HG02943 (cell line): ENCODE data around the gene SHISAL1.

Experiments
- ATAC-seq: cut with Tn5 transposase; IDR thresholded peaks from one replicate; pipeline ENCODE4 v1.9.1; 2021; ENCODE audit warnings: mild to moderate bottlenecking, low read depth, moderate library complexity; ENCODE audit not compliant: unreplicated experiment

The SHISAL1 gene

GRCh38 chr22:44281768-44282637 lies 30.7 kb downstream of the SHISAL1 start:
- ATAC-seq = no peak

- no peak for ATAC-seq
These were observed 32.0 kb downstream of the SHISAL1 start for GRCh38 chr22:44280665-44281188.

- no peak for ATAC-seq
These were observed 33.7 kb downstream of the SHISAL1 start for GRCh38 chr22:44279069-44279360.

- ATAC-seq = no peak
These were observed 34.3 kb downstream of the SHISAL1 start for GRCh38 chr22:44278243-44279068.

GRCh38 chr22:44277386-44278135 lies 35.2 kb downstream of the SHISAL1 start:
- no peak for ATAC-seq

- no peak for ATAC-seq
These were observed 35.9 kb downstream of the SHISAL1 start for GRCh38 chr22:44276706-44277356.

GRCh38 chr22:44276041-44276440 lies 36.7 kb downstream of the SHISAL1 start:
- no peak for ATAC-seq

GRCh38 chr22:44275631-44275995 lies 37.1 kb downstream of the SHISAL1 start:
- ATAC-seq = no peak

- no peak for ATAC-seq
These were observed 37.7 kb downstream of the SHISAL1 start for GRCh38 chr22:44274918-44275630.

- ATAC-seq = no peak
These were observed 39.6 kb downstream of the SHISAL1 start for GRCh38 chr22:44273175-44273574.

GRCh38 chr22:44272401-44272771 lies 40.4 kb downstream of the SHISAL1 start:
- ATAC-seq = no peak

GRCh38 chr22:44271732-44272400 lies 40.9 kb downstream of the SHISAL1 start:
- ATAC-seq = no peak

GRCh38 chr22:44271010-44271500 lies 41.7 kb downstream of the SHISAL1 start:
- ATAC-seq = no peak

- no peak for ATAC-seq
These were observed 42.2 kb downstream of the SHISAL1 start for GRCh38 chr22:44270556-44270880.

GRCh38 chr22:44269757-44270555 lies 42.8 kb downstream of the SHISAL1 start:
- ATAC-seq = no peak

GRCh38 chr22:44269117-44269498 lies 43.6 kb downstream of the SHISAL1 start:
- ATAC-seq = no peak

- ATAC-seq = no peak
These were observed 44.2 kb downstream of the SHISAL1 start for GRCh38 chr22:44268431-44269116.

- no peak for ATAC-seq
These were observed 44.9 kb downstream of the SHISAL1 start for GRCh38 chr22:44267856-44268255.
